Measurements from ENCODE around the gene TMUB1.
A peak's percentile ranks its signal among the peaks of the same experiment; 100 is the strongest.

DNA sequence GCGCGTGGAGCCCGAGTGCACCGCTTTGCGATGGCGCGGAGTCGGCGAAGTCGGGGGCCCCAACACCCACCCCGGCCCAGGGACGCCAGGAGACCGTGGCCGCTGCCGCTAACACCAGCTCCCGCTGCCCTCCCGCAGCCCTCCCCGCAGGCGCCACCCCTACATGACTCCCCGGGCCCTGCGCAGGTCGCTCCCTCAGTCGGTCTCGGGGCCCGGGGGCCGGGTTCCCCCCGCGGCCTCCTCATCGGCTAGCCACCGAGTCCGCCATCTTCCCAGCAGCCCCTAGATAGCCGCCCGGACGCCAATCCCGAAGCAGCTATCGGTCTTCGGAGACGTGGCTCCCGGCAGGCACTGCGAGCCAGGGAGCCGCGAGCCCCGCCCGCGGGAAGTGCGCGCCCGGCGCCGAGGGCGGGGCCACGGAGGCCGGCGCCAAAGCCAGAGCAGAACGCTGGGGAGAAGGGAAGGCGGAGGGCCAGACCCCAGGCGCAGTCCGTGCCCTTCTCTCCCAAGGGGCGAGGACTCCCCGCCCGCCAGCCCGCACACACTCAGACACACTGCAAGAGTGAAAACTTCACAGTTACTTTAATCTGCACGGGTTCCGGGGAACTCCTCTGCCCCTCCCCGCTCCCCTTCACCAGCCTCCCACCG is 2.6 kb downstream of the TMUB1 start, which contains the start of gene FASTK:
- TF ChIP-seq, protein P1, sequence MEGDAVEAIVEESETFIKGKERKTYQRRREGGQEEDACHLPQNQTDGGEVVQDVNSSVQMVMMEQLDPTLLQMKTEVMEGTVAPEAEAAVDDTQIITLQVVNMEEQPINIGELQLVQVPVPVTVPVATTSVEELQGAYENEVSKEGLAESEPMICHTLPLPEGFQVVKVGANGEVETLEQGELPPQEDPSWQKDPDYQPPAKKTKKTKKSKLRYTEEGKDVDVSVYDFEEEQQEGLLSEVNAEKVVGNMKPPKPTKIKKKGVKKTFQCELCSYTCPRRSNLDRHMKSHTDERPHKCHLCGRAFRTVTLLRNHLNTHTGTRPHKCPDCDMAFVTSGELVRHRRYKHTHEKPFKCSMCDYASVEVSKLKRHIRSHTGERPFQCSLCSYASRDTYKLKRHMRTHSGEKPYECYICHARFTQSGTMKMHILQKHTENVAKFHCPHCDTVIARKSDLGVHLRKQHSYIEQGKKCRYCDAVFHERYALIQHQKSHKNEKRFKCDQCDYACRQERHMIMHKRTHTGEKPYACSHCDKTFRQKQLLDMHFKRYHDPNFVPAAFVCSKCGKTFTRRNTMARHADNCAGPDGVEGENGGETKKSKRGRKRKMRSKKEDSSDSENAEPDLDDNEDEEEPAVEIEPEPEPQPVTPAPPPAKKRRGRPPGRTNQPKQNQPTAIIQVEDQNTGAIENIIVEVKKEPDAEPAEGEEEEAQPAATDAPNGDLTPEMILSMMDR (IDR thresholded peaks at IDR 0.05) = peak in 2 of 4 experiments; percentile 2
- TF ChIP-seq POLR2A (IDR thresholded peaks at IDR 0.05) = peak; percentile 64 to 80
